ENCODE measurements around the gene PSMA5.
A peak's percentile ranks its signal among the peaks of the same experiment; 100 is the strongest.

The PSMA5 gene

DNA sequence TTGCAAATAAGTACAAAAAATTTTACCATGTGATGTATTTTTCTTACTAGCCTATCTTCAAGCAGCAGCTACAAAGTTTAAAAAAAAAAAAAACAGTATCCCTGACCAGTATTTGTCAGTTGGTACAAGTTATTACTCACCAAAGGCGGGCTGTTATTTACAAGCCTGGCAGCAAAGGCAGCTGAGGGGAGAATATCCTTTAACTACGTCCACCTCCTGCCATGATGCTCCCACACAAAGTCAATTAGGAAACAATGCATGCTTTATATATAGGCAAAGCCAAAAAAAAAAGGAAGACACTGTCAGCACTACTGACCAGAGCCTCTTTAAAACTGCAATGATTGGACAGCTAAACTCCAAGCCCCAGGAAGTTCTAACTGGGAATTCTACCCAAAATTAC is 13.7 kb downstream of the PSMA5 start:
- TF ChIP-seq, protein P1, sequence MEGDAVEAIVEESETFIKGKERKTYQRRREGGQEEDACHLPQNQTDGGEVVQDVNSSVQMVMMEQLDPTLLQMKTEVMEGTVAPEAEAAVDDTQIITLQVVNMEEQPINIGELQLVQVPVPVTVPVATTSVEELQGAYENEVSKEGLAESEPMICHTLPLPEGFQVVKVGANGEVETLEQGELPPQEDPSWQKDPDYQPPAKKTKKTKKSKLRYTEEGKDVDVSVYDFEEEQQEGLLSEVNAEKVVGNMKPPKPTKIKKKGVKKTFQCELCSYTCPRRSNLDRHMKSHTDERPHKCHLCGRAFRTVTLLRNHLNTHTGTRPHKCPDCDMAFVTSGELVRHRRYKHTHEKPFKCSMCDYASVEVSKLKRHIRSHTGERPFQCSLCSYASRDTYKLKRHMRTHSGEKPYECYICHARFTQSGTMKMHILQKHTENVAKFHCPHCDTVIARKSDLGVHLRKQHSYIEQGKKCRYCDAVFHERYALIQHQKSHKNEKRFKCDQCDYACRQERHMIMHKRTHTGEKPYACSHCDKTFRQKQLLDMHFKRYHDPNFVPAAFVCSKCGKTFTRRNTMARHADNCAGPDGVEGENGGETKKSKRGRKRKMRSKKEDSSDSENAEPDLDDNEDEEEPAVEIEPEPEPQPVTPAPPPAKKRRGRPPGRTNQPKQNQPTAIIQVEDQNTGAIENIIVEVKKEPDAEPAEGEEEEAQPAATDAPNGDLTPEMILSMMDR (IDR thresholded peaks at IDR 0.05; ENCODE audit: control extremely low read depth, extremely low read depth, low read depth, missing control alignments) = no peak
- ChIA-PET POLR2A (interaction anchor here (0.5 kb wide), 1 partner anchor 233 kb away, joined by 3 read pairs; no protein-coding TSS in a partner anchor), CTCF (interaction anchor here (1.2 to 5.4 kb wide), 6 partner anchors 13 to 228 kb away, joined by 3 to 42 read pairs (median 4); partner anchors contain the start of genes PSRC1 and SORT1)
- no peak for DNase-seq (ENCODE audit: extremely low spot score)

- ChIA-PET POLR2A (interaction anchor here (0.5 kb wide), 1 partner anchor 19 kb away, joined by 3 read pairs; no protein-coding TSS in a partner anchor), CTCF (interaction anchor here (1.0 to 1.7 kb wide), 3 partner anchors 8 to 128 kb away, joined by 3 to 8 read pairs (median 5); no protein-coding TSS in a partner anchor)
- no peak for DNase-seq (ENCODE audit: extremely low spot score)
- TF ChIP-seq, protein P1 (IDR thresholded peaks at IDR 0.05; ENCODE audit: control extremely low read depth, extremely low read depth, low read depth, missing control alignments) = no peak
These were observed 21.4 kb downstream of the PSMA5 start for GRCh38 chr1:109404838-109405237.

GRCh38 chr1:109402025-109402424 is 24.2 kb downstream of the PSMA5 start:
- TF ChIP-seq, protein P1 (IDR thresholded peaks at IDR 0.05; ENCODE audit: control extremely low read depth, extremely low read depth, low read depth, missing control alignments) = no peak
- DNase-seq (ENCODE audit: extremely low spot score) = no peak
- CTCF ChIA-PET = interaction anchor here (1.2 to 8.8 kb wide), 9 partner anchors 11 to 164 kb away, joined by 3 to 197 read pairs (median 5); partner anchors contain the start of gene PSRC1
- POLR2A ChIA-PET = no interaction called here

- TF ChIP-seq, protein P1 (IDR thresholded peaks at IDR 0.05; ENCODE audit: control extremely low read depth, extremely low read depth, low read depth, missing control alignments) = no peak
- CTCF ChIA-PET = interaction anchor here (0.7 to 8.8 kb wide), 22 partner anchors 7 to 199 kb away, joined by 3 to 197 read pairs (median 6); partner anchors contain the start of genes PSMA5 and PSRC1
- POLR2A ChIA-PET = no interaction called here
- DNase-seq (ENCODE audit: extremely low spot score) = no peak
These were observed 26.1 kb downstream of the PSMA5 start for GRCh38 chr1:109400035-109400655.

DNA sequence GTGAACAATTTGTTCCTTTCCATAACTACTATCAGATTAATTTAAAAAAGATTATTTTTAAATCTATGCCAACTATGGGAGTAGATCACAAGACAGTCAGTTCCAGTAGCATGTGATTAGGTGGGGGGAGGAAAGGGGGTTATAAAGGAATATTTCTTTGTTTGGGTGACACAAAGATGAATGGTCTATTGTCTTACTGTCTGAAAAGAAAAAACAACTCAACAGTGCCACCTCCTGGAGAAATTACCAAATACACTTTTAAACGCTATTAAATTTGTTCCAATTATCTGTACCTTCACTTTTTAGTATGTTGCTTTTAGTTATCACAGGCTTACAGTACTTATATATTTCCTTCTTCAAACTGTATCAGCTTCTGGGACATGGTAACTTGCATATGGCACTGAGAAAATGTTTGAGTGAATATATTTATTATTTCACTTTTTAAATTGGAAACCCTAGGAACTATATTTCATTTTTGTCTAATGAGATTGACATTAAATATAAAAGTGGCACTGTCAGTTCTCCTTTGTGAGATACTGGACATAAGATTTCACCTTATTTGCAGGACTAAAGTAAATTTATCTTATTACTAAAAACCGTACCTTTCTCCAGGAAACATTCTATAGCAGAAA is 26.8 kb downstream of the PSMA5 start:
- TF ChIP-seq, protein P1 (IDR thresholded peaks at IDR 0.05; ENCODE audit: control extremely low read depth, extremely low read depth, low read depth, missing control alignments) = peak; percentile 45
- ChIA-PET POLR2A (no interaction called here), CTCF (interaction anchor here (0.8 to 8.8 kb wide), 35 partner anchors 8 to 299 kb away, joined by 3 to 197 read pairs (median 5); partner anchors contain the start of genes ATXN7L2, PSMA5 and PSRC1)
- DNase-seq (ENCODE audit: extremely low spot score) = peak; percentile 50

GRCh38 chr1:109398343-109399225 is 27.7 kb downstream of the PSMA5 start:
- TF ChIP-seq, protein P1 (IDR thresholded peaks at IDR 0.05; ENCODE audit: control extremely low read depth, extremely low read depth, low read depth, missing control alignments) = no peak
- POLR2A ChIA-PET = no interaction called here
- no peak for DNase-seq (ENCODE audit: extremely low spot score)
- CTCF ChIA-PET = interaction anchor here (0.6 to 8.8 kb wide), 32 partner anchors 9 to 299 kb away, joined by 3 to 197 read pairs (median 5); partner anchors contain the start of genes ATXN7L2, PSMA5 and PSRC1

Data from GM10248 (cell line).